Dermis blood vessel endothelial cell (primary cell): Measurements from ENCODE around the gene INSC. TPM values are rescaled to one million over a fixed set of nuclear protein-coding genes. Genes with fewer than 3 reads are reported as not detected.

Source experiments
- DNase-seq: peaks from one replicate; pipeline ENCODE4 v3.0.0; 2010
- total RNA-seq: library from RNA; depleted of rRNA; stranded (reverse); fragments of >200 nt; gene quantifications from 2 replicates; pipeline ENCODE4 v1.2.3, GENCODE V29; 2014

INSC gene
- total RNA-seq, 1 donor from 2014 or later: not detected

- no peak for DNase-seq
Observed at GRCh38 chr11:15108592-15109130, 6.1 kb upstream of the INSC start.

- no peak for DNase-seq
Observed at GRCh38 chr11:15109602-15110001, 5.1 kb upstream of the INSC start.

GRCh38 chr11:15111215-15111614 lies 3.5 kb upstream of the INSC start:
- no peak for DNase-seq

- no peak for DNase-seq
Observed at GRCh38 chr11:15112131-15112541, 2.6 kb upstream of the INSC start.

- no peak for DNase-seq
Observed at GRCh38 chr11:15113381-15113780, 1.3 kb upstream of the INSC start.

- no peak for DNase-seq
Observed at GRCh38 chr11:15115686-15116085, 963 bp downstream of the INSC start.

- no peak for DNase-seq
Observed at GRCh38 chr11:15117751-15118150, 3.0 kb downstream of the INSC start.

- no peak for DNase-seq
Observed at GRCh38 chr11:15118431-15118830, 3.7 kb downstream of the INSC start.

- no peak for DNase-seq
Observed at GRCh38 chr11:15119352-15119751, 4.6 kb downstream of the INSC start.

GRCh38 chr11:15119826-15120225 lies 5.1 kb downstream of the INSC start:
- no peak for DNase-seq

- no peak for DNase-seq
Observed at GRCh38 chr11:15123849-15124248, 9.1 kb downstream of the INSC start.

GRCh38 chr11:15124528-15124927 lies 9.8 kb downstream of the INSC start:
- DNase-seq: no peak

- no peak for DNase-seq
Observed at GRCh38 chr11:15127341-15127740, 12.6 kb downstream of the INSC start.

GRCh38 chr11:15128621-15129020 lies 13.9 kb downstream of the INSC start:
- no peak for DNase-seq

GRCh38 chr11:15136166-15136565 lies 21.4 kb downstream of the INSC start:
- no peak for DNase-seq

- DNase-seq: no peak
Observed at GRCh38 chr11:15139096-15139770, 24.5 kb downstream of the INSC start.

- DNase-seq: no peak
Observed at GRCh38 chr11:15139958-15140659, 25.4 kb downstream of the INSC start.

GRCh38 chr11:15141381-15141780 lies 26.7 kb downstream of the INSC start:
- no peak for DNase-seq

GRCh38 chr11:15142838-15143237 lies 28.1 kb downstream of the INSC start:
- DNase-seq: no peak

- no peak for DNase-seq
Observed at GRCh38 chr11:15143855-15144254, 29.1 kb downstream of the INSC start.

GRCh38 chr11:15144347-15144746 lies 29.6 kb downstream of the INSC start:
- no peak for DNase-seq

GRCh38 chr11:15145151-15145550 lies 30.4 kb downstream of the INSC start:
- DNase-seq: no peak

- DNase-seq: no peak
Observed at GRCh38 chr11:15145615-15146014, 30.9 kb downstream of the INSC start.
